Superior temporal gyrus (tissue), 1 donor: Measurements from ENCODE around the gene BTN3A1.
"Not testable (repeated sequence)": the region's sequence is repeated elsewhere in the genome, so short reads cannot be mapped to it uniquely, and the experiment has no call there.

Experiments used
- DNase-seq: peaks from one replicate; pipeline ENCODE4 v3.0.0-alpha.2; 2016; ENCODE audit errors: extremely low spot score

The BTN3A1 gene

GRCh38 chr6:26441977-26442376 is 39.9 kb downstream of the BTN3A1 start:
- no peak for DNase-seq

GRCh38 chr6:26445934-26446667 is 44.0 kb downstream of the BTN3A1 start:
- no peak for DNase-seq

GRCh38 chr6:26447257-26447656 is 45.2 kb downstream of the BTN3A1 start:
- DNase-seq: no peak

- DNase-seq: no peak
Measured at GRCh38 chr6:26450240-26450639, 48.2 kb downstream of the BTN3A1 start.

- no peak for DNase-seq
Measured at GRCh38 chr6:26452631-26453235, 50.7 kb downstream of the BTN3A1 start.

GRCh38 chr6:26454631-26455030 is 52.6 kb downstream of the BTN3A1 start:
- no peak for DNase-seq

GRCh38 chr6:26455357-26455970 is 53.4 kb downstream of the BTN3A1 start:
- no peak for DNase-seq

- DNase-seq: no peak
Measured at GRCh38 chr6:26457264-26457805, 55.3 kb downstream of the BTN3A1 start.

GRCh38 chr6:26457806-26458688 is 56.0 kb downstream of the BTN3A1 start, which contains the start of gene BTN2A1:
TSS of gene BTN2A1 (plus strand) at chr6:26457955. CDS start at chr6:26458637, 682 bp downstream.
- peak; percentile 98 for DNase-seq

- no peak for DNase-seq
Measured at GRCh38 chr6:26459023-26459810, 57.1 kb downstream of the BTN3A1 start.

- DNase-seq: not testable (repeated sequence)
Measured at GRCh38 chr6:26461353-26461752, 59.3 kb downstream of the BTN3A1 start.

- DNase-seq: no peak
Measured at GRCh38 chr6:26464014-26464413, 61.9 kb downstream of the BTN3A1 start.

GRCh38 chr6:26464416-26465131 is 62.5 kb downstream of the BTN3A1 start:
- no peak for DNase-seq
